HG03135 (cell line): ENCODE data around the gene ECSCR.
"Not testable (repeated sequence)": the region's sequence is repeated elsewhere in the genome, so short reads cannot be mapped to it uniquely, and the experiment has no call there.

Experiments used
- ATAC-seq: cut with Tn5 transposase; IDR thresholded peaks from one replicate; pipeline ENCODE4 v1.9.1; 2021; ENCODE audit warnings: mild to moderate bottlenecking, moderate library complexity; ENCODE audit not compliant: unreplicated experiment

Gene ECSCR

GRCh38 chr5:139446956-139447779 is 15.4 kb downstream of the ECSCR start:
- peak; percentile 56 for ATAC-seq

DNA sequence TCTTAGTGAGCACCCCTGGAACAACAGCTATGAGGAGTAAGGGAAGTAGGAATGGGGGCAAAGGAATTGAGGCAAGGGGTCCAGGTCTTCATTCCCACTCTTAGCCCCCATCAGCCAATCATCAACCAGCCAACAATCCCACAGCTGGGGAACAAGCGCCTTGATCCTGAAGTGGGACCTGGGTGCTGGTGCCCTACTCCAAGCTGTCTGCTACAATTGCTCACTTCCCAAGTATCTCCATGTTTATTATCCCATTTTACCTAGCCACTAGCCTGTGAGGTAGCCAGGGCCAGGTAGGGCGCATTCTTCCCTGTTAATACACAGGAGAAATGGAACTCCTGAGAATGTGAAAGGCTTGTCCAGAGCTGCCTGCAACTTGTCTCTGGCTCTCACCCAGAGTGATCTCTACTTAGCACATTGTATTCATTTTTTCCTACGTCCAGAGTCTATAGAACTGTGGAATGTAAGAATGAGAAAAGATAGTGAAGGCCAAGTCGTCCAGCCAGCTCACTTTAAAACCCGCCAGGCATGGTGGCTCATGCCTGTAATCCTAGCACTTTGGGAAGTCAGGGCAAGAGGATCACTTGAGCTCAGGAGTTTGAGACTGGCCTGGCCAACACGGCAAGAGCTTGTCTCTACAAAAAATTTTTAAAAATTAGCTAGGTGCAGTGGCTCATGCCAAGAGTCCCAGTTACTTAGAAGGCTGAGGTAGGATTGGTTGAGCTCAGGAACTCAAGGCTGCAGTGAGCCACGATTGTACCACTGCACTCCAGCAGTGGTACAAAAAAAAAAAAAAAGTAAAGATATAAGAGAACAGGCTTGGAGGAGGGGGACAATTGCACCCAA is 17.0 kb downstream of the ECSCR start:
- ATAC-seq = no peak

- no peak for ATAC-seq
Measured at GRCh38 chr5:139443831-139444453, 18.6 kb downstream of the ECSCR start.

GRCh38 chr5:139440416-139440815 is 22.1 kb downstream of the ECSCR start:
- ATAC-seq = not testable (repeated sequence)

- peak; percentile 91 for ATAC-seq
Measured at GRCh38 chr5:139439013-139439903, 23.3 kb downstream of the ECSCR start, which contains the start of gene DNAJC18. Gene DNAJC18, minus strand, starts transcription at chr5:139439525. Its CDS starts 80 bp downstream, at chr5:139439445.

DNA sequence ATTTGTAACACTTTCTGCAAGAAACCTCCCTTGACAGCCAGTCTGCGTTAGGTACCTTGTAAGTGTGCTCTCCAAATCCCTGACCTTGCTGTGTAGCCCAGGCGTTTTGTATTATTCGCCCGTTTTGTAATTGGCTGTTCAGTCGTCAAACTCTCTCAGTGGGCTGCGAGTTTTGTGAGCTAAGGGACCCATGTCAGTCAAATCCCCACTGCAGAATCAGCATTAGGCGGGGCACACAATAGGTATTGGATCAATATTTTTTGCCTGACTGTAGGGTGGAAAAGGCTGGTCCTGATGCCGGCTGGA is 23.9 kb downstream of the ECSCR start:
- ATAC-seq = no peak

GRCh38 chr5:139435676-139436075 is 26.9 kb downstream of the ECSCR start:
- no peak for ATAC-seq

DNA sequence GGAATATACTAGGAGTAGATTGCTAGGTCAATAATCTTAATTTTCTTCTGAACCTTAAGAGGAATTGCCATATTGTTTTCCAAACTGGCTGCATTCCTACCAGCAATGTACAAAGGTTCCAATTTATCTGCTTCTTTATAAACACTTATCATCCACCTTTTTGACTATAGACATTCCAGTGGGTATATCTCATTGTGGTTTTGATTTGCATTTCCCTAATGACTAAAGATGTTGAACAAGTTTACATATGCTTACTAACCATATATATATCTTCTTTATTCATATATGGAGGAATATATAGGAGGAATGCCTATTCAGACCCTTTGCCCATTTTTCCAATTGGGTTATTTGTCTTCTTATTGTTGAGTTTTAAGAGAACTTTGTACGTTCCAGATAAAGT is 30.8 kb downstream of the ECSCR start:
- no peak for ATAC-seq

DNA sequence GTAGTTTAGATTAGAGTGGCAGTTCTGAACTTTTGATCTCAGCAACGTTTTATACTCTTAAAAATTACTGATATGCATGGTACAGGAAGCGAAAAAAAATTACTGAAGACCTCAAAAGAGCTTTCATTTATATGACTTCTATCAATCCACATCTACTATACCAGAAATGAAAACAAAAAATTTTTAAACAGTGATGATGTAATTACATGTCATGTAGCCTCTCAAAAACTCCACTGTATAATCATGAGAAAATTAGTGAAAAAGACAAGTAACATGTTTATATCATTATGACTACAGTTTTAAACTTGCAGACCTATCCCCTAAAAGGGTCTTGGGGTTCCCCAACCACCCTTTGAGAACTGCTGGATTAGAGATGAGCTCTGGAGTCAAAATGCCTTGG is 32.5 kb downstream of the ECSCR start:
- ATAC-seq = no peak

DNA sequence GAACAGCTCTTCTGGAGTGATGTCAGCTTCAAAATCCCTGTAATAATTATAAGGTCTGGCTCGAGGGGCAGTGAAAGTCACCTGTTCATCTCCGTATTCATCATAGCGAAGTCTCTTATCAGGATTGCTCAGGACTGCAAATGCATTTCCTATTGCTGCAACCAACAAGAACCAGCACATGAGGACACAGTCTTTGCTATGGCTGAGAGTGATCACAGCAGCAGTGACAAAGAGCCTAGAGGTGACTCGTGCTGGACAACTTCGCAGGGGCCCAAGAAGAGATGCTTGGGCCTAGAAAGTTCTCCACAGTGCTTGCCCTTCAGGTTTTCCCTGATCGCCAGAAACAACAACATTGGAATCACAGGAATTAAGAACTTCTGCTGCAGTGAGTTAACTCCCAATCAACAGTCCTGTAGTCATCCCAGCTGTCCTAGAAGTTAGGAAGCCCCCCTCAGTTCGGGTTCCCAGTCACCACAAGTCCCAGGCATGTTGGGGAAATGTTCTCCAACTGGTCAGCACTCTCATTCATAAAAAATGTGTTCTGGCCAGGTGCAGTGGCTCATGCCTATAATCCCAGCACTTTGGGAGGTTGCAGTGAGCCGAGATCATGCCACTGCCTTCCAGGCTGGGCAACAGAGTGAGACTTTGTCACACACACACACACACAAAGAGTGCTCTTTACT is 36.2 kb downstream of the ECSCR start:
- ATAC-seq = no peak

DNA sequence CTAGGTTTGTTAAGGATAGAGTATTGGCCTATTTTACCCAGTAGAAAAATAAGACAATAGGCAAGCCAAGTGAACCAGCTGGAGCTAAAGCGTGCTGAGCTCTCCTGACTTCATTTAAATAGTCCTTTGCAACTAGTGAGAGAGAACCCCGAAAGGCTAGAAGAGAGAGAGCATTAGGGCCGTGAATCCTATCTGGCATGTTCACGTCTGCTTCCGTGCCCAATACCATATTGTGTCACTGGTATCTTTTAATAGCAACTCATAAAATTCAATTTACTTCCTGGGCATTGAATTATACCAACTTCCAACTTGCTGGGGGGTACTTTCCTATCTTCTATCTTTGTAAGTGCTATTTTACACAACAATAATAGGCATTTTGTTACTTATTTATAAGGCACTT is 37.0 kb downstream of the ECSCR start:
- no peak for ATAC-seq

DNA sequence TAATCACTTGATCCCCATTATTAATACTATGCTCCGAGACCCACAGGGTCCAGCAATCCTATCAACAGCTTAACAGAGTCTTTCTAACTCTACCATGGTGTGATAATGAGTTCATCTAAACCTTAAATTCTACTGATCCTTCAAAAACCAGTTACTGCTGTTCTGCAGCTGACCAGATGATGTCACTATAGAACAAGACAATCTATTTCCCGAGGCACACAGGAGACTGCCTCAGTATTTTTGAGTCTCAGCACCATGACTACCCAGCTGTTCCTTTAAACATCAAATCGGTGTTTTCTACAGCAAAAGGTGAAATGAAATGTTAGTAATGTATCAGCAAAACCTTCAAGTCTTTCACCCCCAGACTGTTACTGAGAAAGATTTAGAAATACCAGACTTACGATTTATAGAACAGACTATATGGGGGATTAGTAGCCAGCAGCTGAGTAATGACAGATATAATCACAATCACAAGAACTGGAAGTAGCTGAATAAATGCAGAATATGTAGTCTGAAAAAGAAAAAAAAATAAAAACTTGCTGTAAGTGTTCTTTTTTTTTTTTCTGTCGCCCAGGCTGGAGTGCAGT is 40.1 kb downstream of the ECSCR start:
- ATAC-seq = peak; percentile 79

DNA sequence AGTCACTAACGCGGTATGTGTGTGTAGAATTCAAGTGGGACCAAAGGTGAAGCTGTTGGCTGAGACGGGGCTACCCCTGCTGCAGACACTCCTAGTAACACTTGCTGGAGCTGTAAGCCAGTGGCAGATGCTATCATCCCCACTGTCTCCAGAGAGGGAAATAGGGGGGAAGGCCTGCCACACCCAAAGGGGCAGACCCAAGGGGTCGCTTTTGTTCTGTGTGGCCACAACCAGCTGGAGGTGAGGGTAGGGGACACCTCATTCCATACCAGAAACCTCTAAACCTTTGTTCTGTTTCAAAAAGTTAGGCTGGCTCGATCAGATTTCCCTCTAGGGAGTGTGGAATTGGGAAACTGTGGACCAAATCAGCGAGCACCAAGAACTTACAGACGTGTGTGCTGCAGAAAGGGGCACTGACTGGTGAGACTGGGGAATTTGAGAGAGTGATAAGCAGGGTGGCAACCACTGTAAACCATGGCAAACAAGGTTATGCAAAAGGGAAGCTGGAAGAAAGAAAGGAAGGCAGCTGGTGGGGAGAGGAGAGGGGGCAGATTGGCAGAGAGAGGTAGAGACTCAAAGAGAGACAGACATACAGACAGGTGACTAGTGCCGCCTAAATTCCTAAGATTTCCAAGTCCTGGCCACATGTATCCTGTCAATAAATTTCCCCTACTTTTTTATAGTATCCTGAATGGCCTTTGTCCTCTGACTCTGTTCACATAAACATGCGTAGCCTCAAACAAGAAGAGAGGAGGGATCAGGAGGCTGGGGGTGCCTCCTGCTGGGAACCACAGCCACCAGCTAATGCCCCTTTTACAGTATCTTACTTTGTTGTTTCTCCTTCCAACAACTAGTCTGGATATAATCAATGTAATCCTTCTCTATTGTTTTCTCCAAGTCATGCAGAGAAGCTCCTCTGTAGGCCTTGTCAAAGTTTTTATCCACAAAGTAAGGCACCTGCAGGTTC is 43.0 kb downstream of the ECSCR start:
- ATAC-seq = no peak

DNA sequence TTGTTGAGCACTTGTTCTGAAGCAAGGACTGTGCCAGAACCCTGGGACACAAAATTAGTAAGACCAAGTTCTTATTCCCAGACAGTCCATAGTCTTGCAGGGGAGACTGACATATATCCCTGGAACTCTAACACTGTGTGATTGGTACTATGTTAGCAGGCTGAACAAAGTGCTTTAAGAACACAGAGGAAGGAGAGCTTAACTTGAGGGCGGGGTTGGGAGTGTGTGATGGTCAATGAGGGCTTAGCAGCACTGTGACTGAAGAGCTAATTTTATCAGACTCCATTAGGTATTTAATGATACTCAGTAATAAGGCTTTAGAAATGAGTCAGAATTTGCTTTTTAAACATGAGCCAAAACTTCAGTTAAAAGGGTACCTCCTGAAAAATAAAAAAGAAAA is 43.8 kb downstream of the ECSCR start:
- no peak for ATAC-seq

GRCh38 chr5:139417214-139417613 is 45.3 kb downstream of the ECSCR start:
- no peak for ATAC-seq

- ATAC-seq = no peak
Measured at GRCh38 chr5:139416651-139417050, 45.9 kb downstream of the ECSCR start.

- no peak for ATAC-seq
Measured at GRCh38 chr5:139415869-139416268, 46.7 kb downstream of the ECSCR start.

DNA sequence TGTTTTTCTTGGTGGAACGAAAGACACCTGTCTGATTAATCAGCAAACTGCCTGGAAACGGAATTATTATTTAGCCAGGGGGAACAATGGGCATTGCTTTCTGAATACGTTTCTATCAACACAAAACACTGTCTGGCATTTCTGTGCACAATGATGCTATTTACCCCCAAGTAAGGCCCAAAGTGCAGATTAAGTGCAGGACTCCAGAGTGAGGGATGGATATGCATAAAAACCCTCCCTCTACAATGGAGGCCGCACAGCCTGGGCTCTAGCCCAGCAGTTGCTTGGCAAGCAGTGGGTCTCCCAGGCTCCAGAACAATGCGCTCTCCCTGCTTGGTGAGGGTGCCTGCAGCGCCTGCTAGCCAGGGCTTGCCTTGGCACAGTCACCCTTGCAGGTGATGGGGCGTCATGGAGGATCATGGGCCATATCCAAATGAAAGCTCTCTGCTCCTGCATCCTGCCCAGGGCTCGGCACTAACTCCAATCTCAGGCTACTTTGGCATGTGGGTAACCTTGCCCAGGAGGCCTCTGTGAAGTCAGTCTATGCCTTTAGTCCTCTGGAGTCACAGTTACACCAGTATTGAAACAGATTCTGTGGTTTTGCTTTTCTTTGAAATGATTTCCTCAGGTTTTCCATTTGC is 47.2 kb downstream of the ECSCR start:
- ATAC-seq = no peak
